T-helper 1 cell treated with Interleukin-12 subunit alpha and Interleukin-12 subunit beta and Interleukin-4 antibody, amounts not matched to agents 30 ng/mL and 1 ng/mL, for 36 hours (primary cell): Measurements from ENCODE around the gene SESN1. TPM values are rescaled to one million over a fixed set of nuclear protein-coding genes. Genes with fewer than 3 reads are reported as not detected.

Source experiments
- intact Hi-C: fragments of 100-400 bp; cut with micrococcal nuclease; formaldehyde crosslinking; loops from one replicate; pipeline ENCODE4 v1.15.1; 2024
- total RNA-seq: library from RNA; stranded (reverse); gene quantifications from 2 replicates; pipeline ENCODE4 v1.2.3, GENCODE V29; 2022

Gene SESN1
- total RNA-seq, 1 donor from 2014 or later: 19.0 TPM

DNA sequence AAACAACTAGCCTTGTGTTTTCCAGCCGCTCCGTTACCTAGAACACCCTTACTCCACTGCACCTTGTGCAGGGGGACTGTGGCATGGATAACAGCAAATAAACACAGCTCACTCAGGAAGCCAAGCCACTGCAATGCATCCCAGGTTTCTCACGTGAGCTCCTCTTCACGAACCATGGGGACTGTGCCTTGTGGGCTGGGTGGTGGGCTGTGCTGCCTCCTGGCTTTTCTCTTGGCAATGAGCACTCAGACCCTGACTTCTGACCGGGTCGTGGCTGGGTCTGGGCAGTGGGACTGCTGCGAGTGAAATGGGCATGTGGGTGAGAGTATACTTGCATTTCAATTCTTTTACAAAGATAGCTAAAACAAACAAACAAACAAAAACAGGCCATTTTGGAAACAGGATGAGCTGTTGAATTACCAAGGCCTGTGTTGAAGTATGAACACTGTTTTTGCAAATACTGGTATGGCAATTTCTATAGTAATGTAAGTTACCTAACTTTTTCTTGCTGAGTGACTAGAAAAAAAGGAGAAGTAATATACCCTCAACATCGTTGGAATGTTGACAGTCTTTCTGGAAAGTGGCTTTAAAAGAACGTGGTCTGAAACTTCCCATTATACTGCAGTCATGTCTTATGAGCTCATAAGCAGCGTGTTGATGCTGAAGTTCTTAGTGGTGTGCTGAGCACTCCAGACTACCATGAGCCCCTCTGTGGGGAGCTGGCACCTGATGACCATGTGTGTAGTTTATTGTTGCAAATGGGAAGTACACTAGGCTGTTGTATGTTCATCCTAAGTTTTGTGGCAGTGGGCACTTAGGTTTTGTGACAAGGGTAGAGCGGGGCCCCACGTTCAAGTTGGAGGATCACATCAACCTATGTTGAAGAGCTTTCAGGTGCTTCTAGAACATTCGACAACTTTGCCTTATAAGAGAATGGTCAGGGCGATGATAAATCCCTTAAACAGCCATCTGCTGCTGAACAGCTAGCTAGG is 126.0 kb downstream of the SESN1 start:
- intact Hi-C loops: no loop called here

DNA sequence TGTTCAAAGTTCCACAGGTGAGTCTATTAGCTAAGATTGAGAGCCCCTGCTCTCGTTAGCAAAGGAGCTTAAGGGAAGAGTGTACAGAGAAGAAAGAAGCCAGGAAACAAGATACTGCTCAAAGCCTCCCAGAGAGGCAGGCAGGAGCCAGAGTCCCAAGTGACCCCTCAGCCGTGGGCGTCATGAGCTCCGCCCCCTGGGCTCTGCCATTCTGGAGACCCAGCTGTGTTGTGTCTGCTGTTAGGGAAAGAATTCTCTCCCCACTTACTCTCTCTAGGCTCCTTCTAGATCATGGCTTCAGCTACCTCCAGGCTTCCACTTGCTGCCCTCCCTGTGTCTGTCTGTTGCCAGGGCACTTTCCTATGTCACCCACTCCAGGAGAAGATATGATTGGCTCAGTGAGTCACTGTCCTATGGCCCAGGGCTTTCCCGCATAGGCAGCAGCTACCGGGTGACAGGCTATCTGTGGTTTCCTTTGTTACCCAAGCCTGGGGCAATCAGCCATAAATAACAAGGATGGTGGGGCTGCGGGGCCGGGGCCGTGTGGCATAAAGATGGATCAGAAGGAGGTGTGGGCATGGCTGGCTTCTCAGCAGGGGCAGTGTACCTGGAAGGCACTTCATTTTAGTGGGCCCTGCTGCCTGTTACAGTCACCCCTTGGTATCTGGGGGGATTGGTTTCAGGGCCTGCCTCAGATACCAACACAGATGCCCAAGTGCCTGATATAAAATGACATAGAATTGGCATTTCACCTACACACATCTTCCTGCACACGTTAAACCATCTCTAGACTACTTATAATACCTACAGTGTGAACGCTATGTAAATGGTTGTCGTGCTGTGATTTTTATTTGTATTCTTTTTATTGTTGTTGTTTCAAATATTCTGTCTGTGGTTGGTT is 127.5 kb downstream of the SESN1 start:
- intact Hi-C loops: no loop called here

DNA sequence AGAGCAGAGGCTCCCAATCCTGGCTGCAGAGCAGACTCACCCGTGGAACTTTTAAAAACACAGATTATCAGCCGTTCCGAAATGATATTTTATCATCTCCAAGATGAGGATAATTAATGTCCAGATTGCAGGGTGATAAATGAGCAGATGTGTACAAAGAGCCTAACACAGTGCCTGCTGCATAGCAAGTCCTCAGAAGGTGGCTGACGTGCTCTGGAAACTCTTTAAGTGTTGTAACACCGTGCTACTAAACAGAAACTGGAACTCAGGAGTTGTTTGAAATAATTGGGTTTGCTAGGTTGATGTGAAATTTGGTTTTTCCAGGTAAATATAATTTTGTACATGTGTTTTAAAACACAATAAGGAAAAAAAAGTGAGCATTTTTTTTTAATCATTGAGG is 128.4 kb downstream of the SESN1 start:
- intact Hi-C loops: no loop called here

DNA sequence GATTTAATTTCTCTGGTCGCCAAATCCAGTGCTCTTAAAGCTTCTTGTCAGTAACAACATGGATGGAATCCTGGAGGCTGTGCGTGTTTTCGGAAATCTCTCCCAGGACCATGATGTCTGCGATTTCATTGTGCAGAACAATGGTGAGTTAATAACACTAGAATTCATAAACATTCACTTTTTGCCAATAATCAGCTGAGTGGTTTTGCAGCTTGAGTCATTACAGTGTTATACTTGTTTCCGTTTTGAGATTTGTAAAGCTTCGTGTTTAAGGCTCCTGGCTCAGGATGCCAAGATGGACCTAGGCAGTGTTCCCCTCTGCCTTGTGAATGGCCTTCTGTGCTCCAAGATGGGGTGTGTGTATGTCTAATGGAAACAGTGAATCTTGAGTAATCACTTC is 132.7 kb downstream of the SESN1 start:
- intact Hi-C loops: no loop called here

DNA sequence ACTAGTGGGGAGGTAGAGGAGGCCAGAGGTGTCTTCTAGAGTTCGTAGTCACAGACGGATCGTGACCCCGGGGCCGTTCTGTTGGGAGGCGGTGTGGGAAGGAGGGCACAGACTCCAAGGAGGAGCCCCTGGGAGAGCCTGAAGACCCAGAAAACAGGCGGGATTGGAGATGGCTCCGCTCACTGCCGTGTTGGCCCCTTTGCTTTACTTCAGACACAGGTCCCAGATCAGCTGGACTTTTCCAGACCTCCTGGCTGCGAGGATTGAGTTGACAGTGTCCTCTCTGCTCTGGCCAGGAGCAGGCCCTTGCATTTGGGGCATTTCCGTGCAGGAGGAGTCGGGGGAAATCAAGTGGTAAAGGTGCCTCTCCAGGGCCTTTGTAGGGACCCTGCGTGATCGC is 133.6 kb downstream of the SESN1 start:
- intact Hi-C loops: no loop called here

DNA sequence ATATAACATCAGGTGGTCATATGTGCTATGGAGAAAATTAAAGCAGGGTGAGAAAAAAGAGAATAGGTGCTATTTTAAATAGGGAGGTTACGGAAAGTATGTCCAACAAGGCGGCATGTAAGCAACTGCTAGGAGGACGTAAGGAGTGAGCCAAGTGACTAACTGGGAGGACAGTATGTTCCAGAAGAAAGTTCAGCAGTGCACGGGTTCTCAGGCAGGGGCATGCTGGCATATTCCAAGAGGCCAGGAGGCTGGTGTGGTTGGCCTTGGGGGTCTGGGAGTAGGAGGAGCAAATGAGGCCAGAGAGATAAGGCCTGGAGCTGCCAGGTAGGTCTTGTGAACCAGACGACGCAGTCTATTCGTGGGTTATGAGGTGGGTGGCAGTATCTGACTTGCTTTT is 134.0 kb downstream of the SESN1 start:
- intact Hi-C loops: no loop called here

DNA sequence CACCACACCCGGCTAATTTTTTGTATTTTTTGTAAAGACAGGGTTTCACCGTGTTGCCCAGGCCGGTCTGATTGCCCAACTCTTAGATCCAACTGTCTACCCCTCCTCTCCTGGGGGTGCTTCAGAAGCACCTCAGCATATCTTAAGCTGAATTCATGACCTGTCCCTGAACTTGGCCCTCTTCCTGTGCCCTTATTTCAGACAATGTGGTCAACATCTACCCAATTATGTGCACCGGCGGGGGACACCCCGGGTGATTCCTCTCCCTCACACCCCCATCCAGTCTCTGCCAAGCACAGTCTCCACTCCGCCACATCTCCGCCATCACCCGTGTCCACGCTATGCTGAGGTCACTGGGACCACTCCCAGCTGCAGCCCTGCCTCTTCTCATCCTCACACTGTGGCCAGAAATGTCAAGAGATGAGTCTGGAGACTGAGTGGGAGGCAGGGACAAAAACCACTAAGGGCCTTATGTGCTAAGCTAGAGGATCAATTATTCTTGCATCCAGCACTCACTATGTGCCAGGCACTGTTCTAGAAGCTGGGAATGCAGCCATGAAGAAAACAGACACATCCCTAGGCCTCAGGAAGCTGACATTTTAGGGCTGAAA is 134.6 kb downstream of the SESN1 start:
- intact Hi-C loops: loop anchor here (5.0 kb wide), 1 partner anchor 97 kb away; no protein-coding TSS in a partner anchor

DNA sequence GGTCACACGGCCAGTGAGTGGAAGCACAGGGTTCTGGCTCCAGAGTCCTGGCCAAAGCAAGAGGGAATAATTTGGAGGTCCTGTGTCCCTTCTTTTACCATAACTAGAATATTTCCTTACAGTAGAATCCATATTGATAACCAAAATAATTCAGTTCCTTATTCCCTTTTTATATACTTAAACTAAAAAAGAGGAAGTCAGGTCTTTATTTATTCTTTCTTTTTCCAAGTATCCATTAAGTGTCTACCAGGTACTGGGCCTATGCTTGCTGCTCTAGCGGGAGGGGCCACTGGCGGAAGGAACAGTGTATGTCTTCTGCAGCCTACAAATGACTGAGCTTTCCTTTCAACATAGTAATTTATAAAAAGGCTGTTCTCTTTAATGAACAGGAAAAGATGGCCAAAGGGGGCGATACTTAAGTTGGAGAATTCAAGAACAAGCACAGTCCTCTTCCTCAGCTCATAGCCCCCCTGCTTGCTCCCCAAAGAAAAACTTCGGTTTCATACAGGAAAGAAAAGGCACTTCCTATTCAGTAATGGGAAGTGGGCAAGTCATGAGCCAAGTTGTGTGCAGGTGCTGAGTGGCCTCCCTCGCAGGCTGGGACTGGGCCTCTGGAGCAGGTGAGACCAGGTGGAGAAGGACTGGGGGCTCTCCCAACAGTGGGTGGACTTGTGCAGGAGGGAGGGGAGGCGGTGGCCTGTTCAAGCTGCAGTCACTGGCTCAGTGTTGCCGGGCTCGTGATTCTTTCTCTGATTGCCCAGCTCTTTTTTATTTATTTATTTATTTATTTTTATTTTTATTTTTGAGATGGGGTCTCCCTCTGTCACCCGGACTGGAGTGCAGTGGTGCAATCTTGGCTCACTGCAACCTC is 135.5 kb downstream of the SESN1 start:
- intact Hi-C loops: loop anchor here (5.0 kb wide), 1 partner anchor 98 kb away; no protein-coding TSS in a partner anchor

DNA sequence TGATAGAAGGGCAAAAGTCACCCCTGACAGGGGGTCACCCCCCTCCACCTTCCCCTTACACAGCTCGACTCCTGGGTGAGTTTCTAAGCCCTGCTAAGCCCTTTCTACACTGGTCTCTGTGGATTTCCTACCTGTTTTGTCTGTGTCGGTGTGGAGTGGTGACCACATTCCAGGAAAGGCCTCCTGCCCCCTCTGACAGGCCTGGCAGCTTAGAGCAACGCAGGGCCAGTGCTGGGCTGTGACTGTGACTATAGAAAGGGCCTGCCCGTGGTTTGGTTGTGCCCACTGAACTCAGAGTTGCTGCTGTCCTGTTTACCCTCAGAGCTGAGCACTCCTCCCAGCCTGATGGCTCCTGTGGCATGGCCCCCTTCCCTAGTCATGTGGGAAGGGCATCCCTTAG is 137.4 kb downstream of the SESN1 start:
- intact Hi-C loops: loop anchor here (5.0 kb wide), 1 partner anchor 100 kb away; no protein-coding TSS in a partner anchor

DNA sequence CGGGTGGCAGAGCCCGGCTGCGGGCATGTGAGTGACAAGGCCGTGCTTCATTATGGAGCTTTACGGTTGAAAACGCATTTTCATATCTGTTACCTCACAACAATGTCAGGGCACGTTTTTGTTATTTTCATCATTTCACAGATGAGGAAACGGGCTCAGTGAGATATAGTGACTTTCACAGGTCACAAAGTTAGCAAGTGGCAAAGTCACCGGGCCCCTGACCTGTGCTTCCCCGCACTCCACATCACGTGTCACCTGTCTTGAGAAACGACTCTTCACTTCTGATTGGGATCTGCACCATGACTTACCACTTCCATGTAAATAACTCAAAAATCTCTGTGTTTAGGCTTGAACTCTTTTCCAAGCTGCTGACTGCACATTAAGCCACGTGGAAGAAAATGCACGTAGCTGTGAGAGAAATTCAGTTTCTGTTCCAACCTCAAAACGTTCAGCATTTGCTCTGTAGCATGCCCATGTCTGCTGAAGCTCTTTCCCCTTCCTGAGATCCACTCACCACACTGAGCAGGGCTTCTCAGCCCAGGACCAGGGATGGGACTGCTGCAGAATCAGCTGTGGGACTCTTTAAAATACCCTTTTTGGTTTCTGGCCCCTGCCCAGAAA is 139.2 kb downstream of the SESN1 start:
- intact Hi-C loops: loop anchor here (5.0 kb wide), 1 partner anchor 102 kb away; no protein-coding TSS in a partner anchor

DNA sequence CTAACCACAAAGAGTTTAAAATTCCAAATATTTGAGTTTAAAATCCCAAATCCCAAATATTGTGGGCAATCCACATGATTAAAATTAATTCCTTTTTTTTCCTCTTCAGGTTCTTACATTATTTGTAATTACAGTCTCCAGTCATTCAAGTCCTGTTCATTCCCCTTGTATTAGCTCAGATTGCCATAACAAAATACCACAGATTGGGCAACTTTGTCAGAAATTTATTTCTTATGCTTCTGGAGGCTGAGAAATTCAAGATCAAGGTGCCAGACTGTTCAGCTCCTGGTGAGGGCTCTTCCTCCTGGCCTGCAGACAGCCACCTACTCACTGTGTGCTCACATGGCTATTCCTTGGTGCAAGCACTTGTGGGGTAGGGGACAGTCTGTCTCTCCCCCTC is 141.0 kb downstream of the SESN1 start:
- intact Hi-C loops: no loop called here

DNA sequence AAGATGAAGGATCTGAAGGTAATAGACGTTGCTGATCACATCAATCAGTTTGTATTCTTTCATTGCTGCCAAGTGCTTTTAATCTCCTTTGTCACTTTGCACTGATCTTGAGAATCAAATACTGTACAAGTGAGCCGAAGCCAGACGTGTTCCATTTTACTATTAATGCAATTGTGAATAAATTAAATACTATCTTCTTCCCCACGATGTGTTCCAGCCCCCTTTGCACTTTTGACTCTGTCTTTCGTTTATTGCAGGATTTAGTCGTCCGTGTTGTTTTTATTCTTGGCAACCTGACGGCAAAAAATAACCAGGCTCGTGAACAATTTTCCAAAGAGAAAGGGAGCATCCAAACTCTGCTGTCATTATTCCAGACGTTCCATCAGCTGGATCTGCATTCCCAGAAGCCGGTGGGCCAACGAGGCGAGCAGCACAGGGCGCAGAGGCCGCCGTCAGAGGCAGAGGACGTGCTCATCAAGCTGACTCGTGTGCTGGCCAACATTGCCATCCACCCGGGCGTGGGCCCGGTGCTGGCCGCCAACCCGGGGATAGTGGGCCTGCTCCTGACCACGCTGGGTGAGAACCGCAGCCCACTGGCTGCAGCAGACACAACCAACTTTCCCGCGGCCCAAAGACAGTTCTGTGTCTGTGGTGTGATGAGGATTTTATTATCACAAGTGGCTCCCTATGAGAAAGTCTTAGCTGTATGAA is 141.7 kb downstream of the SESN1 start:
- intact Hi-C loops: no loop called here

DNA sequence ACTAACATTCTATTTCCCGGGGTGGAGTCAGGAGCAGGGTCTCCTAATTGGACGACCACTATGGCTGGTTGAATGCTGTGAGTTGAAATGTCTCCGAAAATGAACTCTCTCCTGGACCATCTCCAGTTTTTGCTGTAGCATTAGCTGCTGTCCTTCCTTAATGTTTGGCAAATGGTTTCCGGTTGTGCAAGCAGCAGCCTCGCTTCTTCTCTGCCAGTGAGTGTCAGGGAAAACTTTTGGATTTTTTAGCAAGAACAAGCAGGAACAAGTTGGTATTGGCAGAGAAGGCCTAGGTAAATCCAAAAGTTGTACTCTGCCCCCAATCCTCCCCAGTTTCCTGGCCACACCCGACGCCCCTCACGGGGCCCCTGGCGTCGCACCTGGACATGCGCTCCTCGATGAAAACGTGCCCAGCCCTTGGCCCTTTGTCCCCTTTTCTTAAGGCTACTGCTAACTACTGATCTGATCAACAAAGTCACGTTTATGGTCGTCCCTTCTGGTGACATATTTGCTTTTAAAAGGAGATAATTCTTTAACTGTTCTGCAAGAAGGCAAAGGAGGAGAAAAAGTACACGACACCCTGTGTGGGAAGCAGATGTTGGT is 143.2 kb downstream of the SESN1 start:
- intact Hi-C loops: no loop called here

DNA sequence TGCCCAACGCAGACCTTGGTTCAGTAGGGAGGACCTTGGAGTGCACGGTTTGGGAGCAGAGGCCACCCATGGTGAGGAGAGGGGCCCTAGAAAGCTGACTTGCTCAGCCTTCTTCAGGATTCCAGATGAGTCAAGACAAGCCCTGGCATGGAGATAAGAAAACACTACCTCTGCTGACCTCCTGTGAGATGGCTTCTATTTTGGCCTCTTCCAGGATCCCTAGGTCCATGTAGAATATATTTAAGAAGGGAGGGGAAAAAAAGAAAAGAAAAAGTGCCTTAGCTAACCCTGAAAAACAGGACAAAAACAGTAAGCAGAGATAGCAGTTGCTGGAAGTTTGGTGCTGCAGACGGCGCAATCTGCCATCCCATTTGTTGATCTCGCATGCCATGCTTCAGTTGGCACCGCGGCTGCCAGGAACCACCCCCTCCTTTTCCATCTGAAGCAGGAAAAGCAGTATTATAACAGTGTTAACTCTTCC is 146.4 kb downstream of the SESN1 start:
- intact Hi-C loops: no loop called here

DNA sequence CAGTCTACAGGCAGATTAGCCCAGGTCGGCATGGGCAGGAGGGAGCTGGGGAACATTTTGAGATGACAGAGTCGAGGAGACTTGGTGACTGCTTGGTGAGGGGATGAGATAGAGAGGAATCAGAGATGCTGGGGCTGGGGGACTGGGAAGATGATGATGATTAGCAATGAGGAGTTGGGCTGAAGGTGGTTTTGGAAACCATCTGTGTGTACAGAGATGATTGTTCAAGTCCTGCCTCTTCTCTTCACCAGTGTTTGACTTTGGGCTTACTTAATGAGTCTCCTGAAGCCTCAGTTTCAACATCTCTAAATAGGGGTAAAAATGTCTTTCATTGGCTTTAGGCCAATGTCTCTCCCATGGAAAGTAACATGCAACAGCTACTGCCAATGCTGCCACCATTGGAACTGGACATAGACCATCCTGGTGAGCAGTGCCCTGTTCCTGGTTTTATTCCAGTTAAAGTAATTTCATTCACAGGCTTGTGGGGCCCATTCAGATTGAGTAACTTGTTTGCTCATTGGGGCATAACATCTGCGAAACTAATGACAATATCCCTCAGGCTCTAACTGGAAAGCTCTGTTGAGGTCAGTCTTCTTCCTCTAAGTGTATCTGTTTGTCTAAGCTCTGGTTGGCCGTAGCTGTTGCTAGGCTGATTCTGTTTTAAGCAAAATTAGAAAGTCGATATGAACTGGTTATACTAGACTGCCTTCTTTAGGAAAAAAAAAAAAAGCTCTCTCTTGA is 147.4 kb downstream of the SESN1 start:
- intact Hi-C loops: no loop called here

DNA sequence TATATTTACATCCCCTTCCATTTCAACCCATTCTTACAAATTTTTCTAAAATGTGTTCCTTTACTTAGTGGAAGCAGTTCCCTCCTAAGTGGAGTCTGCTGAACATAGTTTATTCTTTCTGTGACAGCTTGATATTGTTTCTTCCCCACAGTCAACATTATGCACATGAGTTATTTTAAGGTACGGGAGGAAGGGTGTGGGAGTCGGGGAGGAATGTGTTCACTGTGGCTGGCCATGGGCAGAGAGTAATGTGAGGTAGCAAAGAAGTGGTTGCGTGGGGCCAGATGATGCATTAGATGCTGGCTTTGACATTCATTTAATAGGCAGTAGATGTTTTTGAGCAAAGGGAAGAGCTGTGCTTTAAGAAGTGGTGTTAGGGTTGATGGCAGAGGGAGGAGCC is 148.0 kb downstream of the SESN1 start:
- intact Hi-C loops: no loop called here

DNA sequence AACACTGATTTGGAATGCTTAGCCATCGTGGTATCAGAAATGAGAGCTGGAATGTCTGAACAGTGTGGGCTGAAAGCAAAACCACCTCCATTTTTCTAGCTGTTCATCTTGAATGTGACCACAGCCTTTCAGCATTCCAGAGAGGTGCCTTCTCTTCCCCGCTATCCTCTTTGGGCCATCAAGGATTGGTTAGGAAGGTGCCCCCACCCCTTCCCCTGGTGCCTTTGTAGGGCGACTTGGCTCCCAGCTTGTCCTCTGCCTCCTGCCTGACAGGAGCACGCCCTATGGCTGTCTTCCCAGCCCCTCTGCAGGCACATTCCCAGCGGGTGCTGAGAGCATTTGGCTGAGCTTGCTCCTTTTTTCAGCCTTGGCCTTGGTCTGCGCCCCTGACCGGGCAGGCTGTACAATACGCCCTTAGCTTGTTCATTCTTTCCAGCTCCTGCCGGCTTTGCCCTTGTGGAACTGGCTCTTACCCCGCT is 148.9 kb downstream of the SESN1 start:
- intact Hi-C loops: no loop called here
